HCT116 (cell line): Measurements from ENCODE around the gene IRF4. TPM values are rescaled to one million over a fixed set of nuclear protein-coding genes. Genes with fewer than 3 reads are reported as not detected.

Experiments used
- ATAC-seq: fragments of 200-7000 bp; cut with Tn5 transposase; 2 replicates; pipeline ENCODE4 v1.9.1; 2020; ENCODE audit warnings: mild to moderate bottlenecking, moderate library complexity
- BruUV-seq: library from RNA; stranded (reverse); fragments of 400-500 nt; replicated peaks from 2 replicates; lab custom pipeline; 2021; lab: Mats Ljungman, UMichigan
- CTCF ChIA-PET: fragments of 300-600 bp; sonication (Branson Sonifier 250); formaldehyde crosslinking; loops from one replicate; lab custom pipeline; 2021; ENCODE audit warnings: antibody characterized with exemption; lab: Charles Lee
- POLR2A ChIA-PET: fragments of 300-600, 350-600 bp; sonication (Branson Sonifier 250); formaldehyde crosslinking; loops from one replicate; lab custom pipeline; 2021; ENCODE audit warnings: antibody characterized with exemption; lab: Charles Lee
- RAD21 ChIA-PET, 2 experiments: fragments of 300-600 bp; sonication (Branson Sonifier 250); formaldehyde crosslinking; loops; one replicate each; lab custom pipeline; 2023; ENCODE audit warnings: low total read pairs in 2 of 2; ENCODE audit not compliant: uncharacterized antibody in 2 of 2, unreplicated experiment in 2 of 2, low non-redundant PET in 1 of 2; lab: Charles Lee
- DNase-seq: peaks from one replicate; pipeline ENCODE4 v3.0.0-alpha.2; 2010; ENCODE audit warnings: low read depth, low spot score
- H2AFZ ChIP-seq: fragments of 200-600 bp; shearing (Covaris generic), sonication (generic); 2 replicates; pipeline ENCODE4 v1.6.1; 2017; ENCODE audit warnings: low read depth, mixed run types, mixed read lengths, antibody characterized with exemption, low read length; ENCODE audit not compliant: poor library complexity, severe bottlenecking
- H3K27ac ChIP-seq: 2 replicates; pipeline ENCODE4 v1.5.1; 2012; ENCODE audit warnings: low read depth, low read length
- H3K27me3 ChIP-seq: fragments of 200-600 bp; sonication (generic); 2 replicates; pipeline ENCODE4 v1.6.1; 2016; ENCODE audit warnings: mixed run types, low read length, mixed read lengths; ENCODE audit not compliant: insufficient read depth
- H3K36me3 ChIP-seq, 2 experiments: fragments of 200-500 bp in 1 of 2; fragments of 200-600 bp in 1 of 2; sonication (Bioruptor generic) in 1 of 2; sonication (generic) in 1 of 2; 2 replicates each; pipeline versions ENCODE4 v1.5.1 to v1.6.1; 2014 to 2016; ENCODE audit warnings: low read length in 2 of 2, inconsistent platforms in 1 of 2, mixed read lengths in 1 of 2, mixed run types in 1 of 2; ENCODE audit not compliant: insufficient read depth in 2 of 2, control insufficient read depth in 1 of 2
- H3K4me1 ChIP-seq, 2 experiments: fragments of 200-600 bp in 1 of 2; sonication (generic) in 1 of 2; 2 replicates each; pipeline versions ENCODE4 v1.5.1 to v1.6.1; 2012 to 2017; ENCODE audit warnings: low read length in 2 of 2, inconsistent platforms in 1 of 2, mild to moderate bottlenecking in 1 of 2, mixed read lengths in 1 of 2, mixed run types in 1 of 2, moderate library complexity in 1 of 2; ENCODE audit not compliant: insufficient read depth in 2 of 2, control insufficient read depth in 1 of 2
- H3K4me2 ChIP-seq: fragments of 200-600 bp; sonication (generic); 2 replicates; pipeline ENCODE4 v1.6.1; 2017; ENCODE audit warnings: mixed run types, low read length, mixed read lengths
- H3K4me3 ChIP-seq, 2 experiments: fragments of 200-600 bp in 1 of 2; sonication (generic) in 1 of 2; replicated peaks in 1 of 2; 2 replicates each; pipeline ENCODE4 v1.5.1; 2011 to 2016; ENCODE audit warnings: low read length in 2 of 2, control low read depth in 1 of 2, low read depth in 1 of 2, mild to moderate bottlenecking in 1 of 2, mixed read lengths in 1 of 2, mixed run types in 1 of 2
- H3K79me2 ChIP-seq: fragments of 200-600 bp; sonication (generic); 2 replicates; pipeline ENCODE4 v1.6.1; 2017; ENCODE audit warnings: mild to moderate bottlenecking, mixed run types, low read length, moderate library complexity, mixed read lengths; ENCODE audit not compliant: insufficient read depth
- H3K9ac ChIP-seq: fragments of 200-600 bp; sonication (generic); 2 replicates; pipeline ENCODE4 v1.6.1; 2016; ENCODE audit warnings: low read length, mixed read lengths
- H3K9me2 ChIP-seq: fragments of 200-600 bp; sonication (generic), shearing (Covaris generic); 2 replicates; pipeline ENCODE4 v1.6.1; 2017; ENCODE audit warnings: mixed run types, mild to moderate bottlenecking, moderate library complexity; ENCODE audit not compliant: insufficient read depth
- H3K9me3 ChIP-seq, 2 experiments: fragments of 200-500 bp in 1 of 2; fragments of 200-600 bp in 1 of 2; sonication (Bioruptor generic) in 1 of 2; sonication (generic) in 1 of 2; 2 replicates each; pipeline ENCODE4 v1.6.1; 2014 to 2017; ENCODE audit warnings: low read length in 2 of 2, mixed read lengths in 2 of 2, inconsistent platforms in 1 of 2, low read depth in 1 of 2, mild to moderate bottlenecking in 1 of 2, mixed run types in 1 of 2, moderate library complexity in 1 of 2; ENCODE audit not compliant: control insufficient read depth in 1 of 2, insufficient read depth in 1 of 2
- H4K20me1 ChIP-seq: fragments of 200-600 bp; sonication (generic), shearing (Covaris generic); 2 replicates; pipeline ENCODE4 v1.6.1; 2017; ENCODE audit warnings: mixed run types, mild to moderate bottlenecking, moderate library complexity; ENCODE audit not compliant: insufficient read depth
- CBX3 ChIP-seq: IDR thresholded peaks from 2 replicates; pipeline ENCODE4 v1.6.1; 2012; ENCODE audit warnings: low read depth
- CEBPB ChIP-seq: IDR thresholded peaks from 2 replicates; pipeline ENCODE4 v1.6.1; 2012; ENCODE audit warnings: low read depth
- EGR1 ChIP-seq: IDR thresholded peaks from 2 replicates; pipeline ENCODE4 v1.6.1; 2012; ENCODE audit warnings: low read depth
- EZH2phosphoT487 ChIP-seq: fragments of 200-600 bp; IDR thresholded peaks from 2 replicates; pipeline ENCODE4 v1.6.1; 2018; ENCODE audit warnings: antibody characterized with exemption, borderline replicate concordance
- JUND ChIP-seq: IDR thresholded peaks from 2 replicates; pipeline ENCODE4 v1.6.1; 2012
- POLR2A ChIP-seq: IDR thresholded peaks from 2 replicates; pipeline ENCODE4 v1.7.0; 2011; ENCODE audit warnings: borderline replicate concordance; ENCODE audit not compliant: insufficient read depth, insufficient read length; ENCODE audit errors: extremely low read depth
- RAD21 ChIP-seq: IDR thresholded peaks from 2 replicates; pipeline ENCODE4 v1.6.1; 2012; ENCODE audit warnings: low read depth, mild to moderate bottlenecking
- SIN3A ChIP-seq: IDR thresholded peaks from 2 replicates; pipeline ENCODE4 v1.6.1; 2012; ENCODE audit warnings: low read depth
- SRF ChIP-seq: IDR thresholded peaks from 2 replicates; pipeline ENCODE4 v1.6.1; 2012; ENCODE audit warnings: low read depth
- TCF7L2 ChIP-seq: IDR thresholded peaks from 2 replicates; pipeline ENCODE4 v1.7.0; 2011; ENCODE audit warnings: borderline replicate concordance, inconsistent platforms; ENCODE audit not compliant: insufficient read depth, insufficient read length; ENCODE audit errors: extremely low read depth
- ZNF274 ChIP-seq: fragments of 200-500 bp; sonication (Bioruptor generic); IDR thresholded peaks from 2 replicates; pipeline ENCODE4 v1.6.1; 2014; ENCODE audit warnings: mild to moderate bottlenecking, low read depth, low read length, inconsistent platforms
- intact Hi-C: fragments of 100-400 bp; cut with micrococcal nuclease; formaldehyde crosslinking; loops from 2 replicates; pipeline ENCODE4 v1.10.0; 2022
- total RNA-seq: library from RNA; stranded (reverse); gene quantifications from one replicate; pipeline ENCODE4 v1.2.1, GENCODE V29; 2021; ENCODE audit not compliant: unreplicated experiment
- TF ChIP-seq, protein P1 (sequence below): IDR thresholded peaks from 2 replicates; pipeline ENCODE4 v1.6.1; 2012
- TF ChIP-seq, protein P2 (sequence below): IDR thresholded peaks from 2 replicates; pipeline ENCODE4 v1.6.1; 2011; ENCODE audit warnings: mild to moderate bottlenecking, low read length, moderate library complexity; ENCODE audit not compliant: insufficient replicate concordance; ENCODE audit errors: extremely low read depth
- TF ChIP-seq, protein P3 (sequence below): IDR thresholded peaks from 2 replicates; pipeline ENCODE4 v1.6.1; 2012

IRF4 gene
- total RNA-seq, 1 experiment from 2014 or later = 1.2 TPM

DNA sequence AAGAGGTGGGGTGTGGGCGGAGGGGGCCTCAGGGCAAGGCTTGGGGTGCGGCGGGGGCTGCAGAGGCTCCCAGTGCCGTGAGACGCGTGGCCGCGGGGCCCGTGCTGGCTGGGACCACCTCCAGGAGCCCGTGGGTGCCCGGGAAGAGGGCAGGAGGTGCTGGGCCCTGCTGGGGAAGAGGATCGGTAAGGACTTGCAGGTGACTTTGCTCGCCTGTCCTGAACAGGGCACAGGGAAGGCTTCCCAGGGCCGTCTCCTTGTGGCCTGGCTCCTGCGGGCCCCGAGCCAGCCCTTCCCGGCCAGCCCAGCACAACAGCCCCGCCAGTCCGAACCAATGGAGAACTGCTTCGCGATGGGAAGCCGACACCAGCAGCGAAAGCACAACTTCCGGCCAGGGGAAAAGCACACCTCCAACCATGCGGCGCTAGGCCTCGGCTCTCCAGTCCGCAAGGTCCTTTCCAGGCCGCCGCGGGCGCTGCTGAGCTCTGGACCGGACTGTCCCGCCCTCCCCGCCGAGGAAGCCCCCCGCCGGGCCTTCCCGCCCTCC, 32.3 kb downstream of the IRF4 start:
- CTCF ChIA-PET = no interaction called here
- DNase-seq = no peak
- Histone ChIP-seq H3K9me2 (no peaks in the 10 kb centered on the region), H3K27me3 (no peaks in the 10 kb centered on the region), H3K79me2 (no peaks in the 10 kb centered on the region), H3K4me2 (no peak overlapping the region), H3K4me1 (peaks cover 2 to 15% of the 10 kb centered on the region in 2 experiments; a peak in 3 of 4 replicates)
- no peak for TF ChIP-seq POLR2A
- TF ChIP-seq ZNF274 = no peak
- no peak for TF ChIP-seq SRF
- TF ChIP-seq, protein P1, sequence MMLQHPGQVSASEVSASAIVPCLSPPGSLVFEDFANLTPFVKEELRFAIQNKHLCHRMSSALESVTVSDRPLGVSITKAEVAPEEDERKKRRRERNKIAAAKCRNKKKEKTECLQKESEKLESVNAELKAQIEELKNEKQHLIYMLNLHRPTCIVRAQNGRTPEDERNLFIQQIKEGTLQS = no peak
- TF ChIP-seq SIN3A = no peak
- TF ChIP-seq, all 23 proteins: peak for 0
- ChIA-PET POLR2A (no interaction called here), RAD21 (no interaction called here)
- no TSS peak for BruUV-seq
- H3K4me3 ChIP-seq = no peak overlapping the region
- no peak overlapping the region for H3K27ac ChIP-seq
- no peaks in the 10 kb centered on the region for H4K20me1 ChIP-seq
- no peaks in the 10 kb centered on the region for H3K9me3 ChIP-seq
- ATAC-seq = no peak
- H3K9ac ChIP-seq = no peak overlapping the region
- H2AFZ ChIP-seq = no peak overlapping the region
- H3K36me3 ChIP-seq = no peaks in the 10 kb centered on the region
- intact Hi-C loops = no loop called here

DNA sequence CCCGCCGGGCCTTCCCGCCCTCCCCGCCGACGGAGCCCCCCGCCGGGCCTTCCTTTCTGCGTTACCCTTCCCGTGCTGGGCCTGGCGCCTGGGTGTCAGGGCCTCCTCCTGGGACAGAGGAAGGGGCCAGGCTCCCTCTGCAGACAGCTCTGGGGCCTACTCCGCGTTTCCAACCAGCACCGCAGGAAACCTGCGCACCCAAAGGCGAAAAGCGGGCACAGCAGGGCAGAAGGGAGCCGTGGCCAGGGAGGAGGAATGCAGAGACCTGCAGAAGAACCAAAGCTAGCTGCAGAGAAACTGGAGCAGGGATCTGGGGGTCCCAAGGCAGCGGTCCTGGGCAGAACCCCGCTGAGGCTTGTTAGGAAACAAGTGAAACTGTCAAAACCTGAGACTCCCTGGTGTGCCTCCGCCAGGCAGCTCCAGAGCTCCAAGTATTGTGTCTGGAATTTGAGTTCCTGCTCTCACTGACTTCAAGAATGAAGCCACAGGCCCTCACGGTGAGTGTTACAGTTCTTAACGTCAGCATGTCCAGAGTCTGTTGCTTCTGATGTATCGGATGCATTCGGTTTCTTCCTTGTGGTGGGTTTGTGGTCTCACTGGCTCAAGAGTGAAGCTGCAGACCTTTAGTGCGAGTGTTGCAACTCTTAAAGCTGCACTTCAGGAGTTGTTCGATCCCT, 33.3 kb downstream of the IRF4 start:
- RAD21 ChIA-PET = no interaction called here
- H3K36me3 ChIP-seq = no peaks in the 10 kb centered on the region
- no peaks in the 10 kb centered on the region for H3K27me3 ChIP-seq
- no peak overlapping the region for H3K27ac ChIP-seq
- POLR2A ChIA-PET = no interaction called here
- H2AFZ ChIP-seq = no peak overlapping the region
- no peak for DNase-seq
- H3K9me2 ChIP-seq = no peaks in the 10 kb centered on the region
- no peak overlapping the region for H3K4me3 ChIP-seq
- no peak for ATAC-seq
- H3K9me3 ChIP-seq = no peaks in the 10 kb centered on the region
- H3K4me1 ChIP-seq = peaks cover 2 to 15% of the 10 kb centered on the region in 2 experiments; a peak in 3 of 4 replicates
- intact Hi-C loops = no loop called here
- no peak overlapping the region for H3K4me2 ChIP-seq
- H4K20me1 ChIP-seq = no peaks in the 10 kb centered on the region
- BruUV-seq = no TSS peak
- H3K79me2 ChIP-seq = no peaks in the 10 kb centered on the region
- CTCF ChIA-PET = interaction anchor here (0.9 kb wide), 1 partner anchor 16 kb away, joined by 3 read pairs; no protein-coding TSS in a partner anchor
- no peak overlapping the region for H3K9ac ChIP-seq
- TF ChIP-seq JUND = no peak
- TF ChIP-seq, protein P2, sequence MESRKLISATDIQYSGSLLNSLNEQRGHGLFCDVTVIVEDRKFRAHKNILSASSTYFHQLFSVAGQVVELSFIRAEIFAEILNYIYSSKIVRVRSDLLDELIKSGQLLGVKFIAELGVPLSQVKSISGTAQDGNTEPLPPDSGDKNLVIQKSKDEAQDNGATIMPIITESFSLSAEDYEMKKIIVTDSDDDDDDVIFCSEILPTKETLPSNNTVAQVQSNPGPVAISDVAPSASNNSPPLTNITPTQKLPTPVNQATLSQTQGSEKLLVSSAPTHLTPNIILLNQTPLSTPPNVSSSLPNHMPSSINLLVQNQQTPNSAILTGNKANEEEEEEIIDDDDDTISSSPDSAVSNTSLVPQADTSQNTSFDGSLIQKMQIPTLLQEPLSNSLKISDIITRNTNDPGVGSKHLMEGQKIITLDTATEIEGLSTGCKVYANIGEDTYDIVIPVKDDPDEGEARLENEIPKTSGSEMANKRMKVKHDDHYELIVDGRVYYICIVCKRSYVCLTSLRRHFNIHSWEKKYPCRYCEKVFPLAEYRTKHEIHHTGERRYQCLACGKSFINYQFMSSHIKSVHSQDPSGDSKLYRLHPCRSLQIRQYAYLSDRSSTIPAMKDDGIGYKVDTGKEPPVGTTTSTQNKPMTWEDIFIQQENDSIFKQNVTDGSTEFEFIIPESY = no peak
- no peak for TF ChIP-seq SRF
- no peak for TF ChIP-seq RAD21
- no peak for TF ChIP-seq CEBPB
- TF ChIP-seq EGR1 = no peak
- TF ChIP-seq, protein P3, sequence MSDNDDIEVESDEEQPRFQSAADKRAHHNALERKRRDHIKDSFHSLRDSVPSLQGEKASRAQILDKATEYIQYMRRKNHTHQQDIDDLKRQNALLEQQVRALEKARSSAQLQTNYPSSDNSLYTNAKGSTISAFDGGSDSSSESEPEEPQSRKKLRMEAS = no peak
- no peak for TF ChIP-seq TCF7L2
- TF ChIP-seq, protein P1 = no peak
- TF ChIP-seq EZH2phosphoT487 = no peak
- no peak for TF ChIP-seq CBX3
